Peyer's patch (tissue), 4 donors: Measurements from ENCODE around the gene TLL1.

ENCODE experiments used
- CTCF ChIP-seq, 6 experiments: fragments of 450-650 bp in 4 of 6; fragments of 200-600 bp in 2 of 6; sonication (generic) in 1 of 6; IDR thresholded peaks; one replicate each; pipeline ENCODE4 v1.5.1; 2017 to 2019; ENCODE audit warnings: antibody characterized with exemption in 6 of 6, mild to moderate bottlenecking in 3 of 6, moderate library complexity in 1 of 6
- POLR2A ChIP-seq, 2 donors: fragments of 450-650 bp; IDR thresholded peaks; one replicate each; pipeline ENCODE4 v1.5.1; 2017; ENCODE audit warnings: antibody characterized with exemption in 2 of 2, mild to moderate bottlenecking in 2 of 2, moderate library complexity in 2 of 2

DNA sequence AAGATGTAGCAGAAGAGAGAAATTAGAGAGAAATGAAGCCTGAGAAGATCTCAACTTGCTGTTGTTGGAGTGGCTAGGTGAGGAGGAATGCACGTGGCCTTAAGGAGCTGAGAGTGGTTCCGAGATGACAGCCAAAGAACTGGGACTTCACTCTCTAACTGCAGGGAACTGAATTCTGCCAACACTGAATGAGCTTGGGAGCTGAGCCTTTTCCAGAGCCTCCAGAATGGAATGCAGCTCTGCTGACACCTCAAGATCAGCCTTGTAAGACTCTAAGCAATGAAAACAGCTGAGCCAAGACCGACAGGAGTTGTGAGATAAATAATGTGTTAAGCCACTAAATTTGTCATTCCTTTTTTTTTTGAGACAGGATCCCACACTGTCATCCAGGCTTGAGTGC, 73.0 kb downstream of the TLL1 start:
- TF ChIP-seq CTCF (IDR thresholded peaks at IDR 0.05) (no peak), POLR2A (IDR thresholded peaks at IDR 0.05) (no peak)
